Sciatic nerve (tissue), 2 donors: ENCODE measurements around the gene ARL8B. TPM values are rescaled to one million over a fixed set of nuclear protein-coding genes. Genes with fewer than 3 reads are reported as not detected.
"Not testable (repeated sequence)": the region's sequence is repeated elsewhere in the genome, so short reads cannot be mapped to it uniquely, and the experiment has no call there.

ENCODE experiments used
- ATAC-seq: fragments of 200-7000 bp; cut with Tn5 transposase; one replicate; pipeline ENCODE4 v1.9.1; 2020; ENCODE audit warnings: mild to moderate bottlenecking, moderate library complexity
- DNase-seq: peaks from one replicate; pipeline ENCODE4 v3.0.0-alpha.2; 2020; ENCODE audit warnings: low spot score
- intact Hi-C: fragments of 100-400 bp; cut with DNase I; formaldehyde crosslinking; loops from one replicate; pipeline ENCODE4 v1.14.2; 2022
- total RNA-seq: library from RNA; stranded (reverse); fragmentation: NEBNext Ultra II Directional; extraction: Animal tissue kit (Norgen Biotek cat#: 25700); gene quantifications from one replicate; pipeline ENCODE4 v1.2.1, GENCODE V29; 2021
- donor health status: DM: no; HTN: no; CAD: no.
- donor health status: DM: no; HTN: no; CAD: no.

ARL8B gene
- total RNA-seq, 1 donor from 2014 or later = 55.1 TPM

GRCh38 chr3:5140230-5140621 is 18.1 kb downstream of the ARL8B start:
- intact Hi-C loops = no loop called here
- DNase-seq (no peak), ATAC-seq (no peak)

DNA sequence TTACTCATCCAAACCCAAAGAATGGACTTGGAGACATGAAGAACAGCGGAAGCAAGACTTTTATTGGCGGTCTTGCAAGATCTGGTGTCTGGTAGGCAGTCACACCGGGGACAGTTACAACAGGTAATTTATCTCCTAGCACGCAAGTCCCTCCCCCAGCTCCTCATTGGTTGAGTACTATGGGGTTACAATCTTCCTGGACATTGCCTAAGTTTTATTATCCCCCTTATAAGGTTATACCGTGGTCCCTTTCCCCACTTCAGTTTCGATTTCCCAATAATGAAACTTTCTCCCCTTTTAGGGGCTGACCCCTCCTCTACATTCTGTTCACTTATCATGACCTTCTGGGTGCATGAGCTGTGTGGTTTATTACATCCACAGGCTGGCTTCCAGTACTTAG is 18.7 kb downstream of the ARL8B start:
- intact Hi-C loops = no loop called here
- ATAC-seq = no peak
- DNase-seq = no peak

GRCh38 chr3:5141760-5142159 is 19.7 kb downstream of the ARL8B start:
- DNase-seq = no peak
- intact Hi-C loops = no loop called here
- no peak for ATAC-seq

DNA sequence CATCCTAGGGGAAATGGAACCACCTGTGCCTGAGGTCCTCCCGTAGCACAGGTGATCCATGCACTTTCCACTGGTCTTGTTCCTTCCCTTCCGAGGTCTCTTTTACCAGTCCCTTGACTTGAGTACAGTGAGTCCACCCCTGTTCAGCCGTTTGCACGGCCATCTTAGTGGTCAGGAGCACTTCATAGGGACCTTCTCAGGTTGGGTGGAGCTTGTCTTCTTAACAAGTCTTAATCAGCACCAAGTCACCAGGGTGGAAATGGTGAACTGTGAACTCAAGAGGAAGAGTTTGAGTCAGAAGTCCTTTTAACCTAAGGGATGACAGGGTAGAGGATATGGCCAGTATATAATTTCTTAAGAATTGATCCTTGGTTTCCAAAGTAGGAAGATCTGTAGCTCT is 21.4 kb downstream of the ARL8B start:
- ATAC-seq (no peak), DNase-seq (no peak)
- intact Hi-C loops = no loop called here

DNA sequence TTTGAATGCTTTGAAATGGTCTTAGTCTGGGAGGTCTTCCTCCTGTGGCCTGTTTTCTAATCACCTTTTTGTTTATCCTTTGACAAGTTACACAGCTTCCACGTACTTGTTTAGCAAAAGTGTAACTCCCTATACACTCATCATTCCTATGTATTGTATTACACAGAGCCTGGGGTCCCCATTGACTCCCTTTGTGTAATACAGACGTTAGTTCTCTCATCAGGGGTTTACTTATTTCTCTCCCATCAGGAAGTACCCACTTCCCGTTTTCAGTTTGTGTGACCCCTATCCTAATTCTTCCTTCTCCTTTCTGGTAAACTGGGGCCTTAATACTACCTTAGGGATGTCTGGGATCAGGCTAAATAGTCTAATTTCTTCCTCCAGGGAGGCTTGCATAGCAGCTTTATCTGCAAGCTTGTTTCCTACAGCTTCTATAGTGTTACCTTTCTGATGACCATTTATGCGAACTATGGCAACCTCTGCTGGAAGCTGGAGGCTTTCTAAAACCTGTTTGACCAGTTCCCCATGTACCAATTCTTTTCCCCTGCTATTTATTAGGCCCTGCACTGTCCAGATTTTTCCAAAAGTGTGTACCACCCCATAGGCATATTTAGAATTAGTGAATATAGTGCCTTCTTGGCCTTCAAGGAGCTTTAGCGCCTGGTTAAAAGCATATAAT is 22.4 kb downstream of the ARL8B start:
- no peak for DNase-seq

DNA sequence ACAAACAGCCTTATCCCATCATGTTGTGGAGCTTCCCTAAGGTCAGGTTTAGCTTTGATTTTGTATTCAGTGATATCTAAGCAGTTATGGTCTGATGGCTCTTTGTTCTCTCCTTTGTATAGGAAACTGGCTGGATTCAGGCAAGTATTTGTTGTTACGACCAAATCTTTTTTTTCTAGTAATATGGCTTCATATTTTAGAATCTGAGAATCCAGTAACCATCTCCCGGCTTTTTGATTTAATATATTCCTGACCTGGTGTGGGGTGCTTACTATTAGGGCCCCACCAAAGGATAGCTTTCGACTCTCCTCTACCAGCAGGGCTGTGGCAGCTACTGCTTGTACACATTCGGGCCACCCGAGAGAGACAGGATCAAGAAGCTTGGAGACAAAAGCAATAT is 23.0 kb downstream of the ARL8B start:
- ATAC-seq = no peak
- intact Hi-C loops = no loop called here

More for the DNA sequence above, 22.4 kb downstream of the ARL8B start:
- intact Hi-C loops = no loop called here
- ATAC-seq = no peak

DNA sequence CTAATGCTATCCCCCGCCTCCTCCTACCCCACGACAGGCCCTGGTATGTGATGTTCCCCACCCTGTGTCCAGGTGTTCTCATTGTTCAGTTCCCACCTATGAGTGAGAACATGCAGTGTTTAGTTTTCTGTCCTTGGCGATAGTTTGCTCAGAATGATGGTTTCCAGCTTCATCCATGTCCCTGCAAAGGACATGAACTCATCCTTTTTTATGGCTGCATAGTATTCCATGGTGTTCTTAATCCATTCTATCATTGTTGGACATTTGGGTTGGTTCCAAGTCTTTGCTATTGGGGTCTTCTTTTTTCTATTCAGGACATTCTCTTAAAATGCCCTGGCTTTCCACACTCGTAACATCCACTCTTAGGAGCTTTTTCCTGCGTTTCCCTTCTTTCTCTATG is 25.1 kb downstream of the ARL8B start:
- intact Hi-C loops, ATAC-seq, DNase-seq: not testable (repeated sequence)

More for the DNA sequence above, 23.0 kb downstream of the ARL8B start:
- DNase-seq = no peak

GRCh38 chr3:5149306-5149880 is 27.3 kb downstream of the ARL8B start:
- ATAC-seq (no peak), DNase-seq (no peak)
- intact Hi-C loops = no loop called here

- intact Hi-C loops = no loop called here
- ATAC-seq (no peak), DNase-seq (no peak)
Observed at GRCh38 chr3:5151586-5151985, 29.5 kb downstream of the ARL8B start.

DNA sequence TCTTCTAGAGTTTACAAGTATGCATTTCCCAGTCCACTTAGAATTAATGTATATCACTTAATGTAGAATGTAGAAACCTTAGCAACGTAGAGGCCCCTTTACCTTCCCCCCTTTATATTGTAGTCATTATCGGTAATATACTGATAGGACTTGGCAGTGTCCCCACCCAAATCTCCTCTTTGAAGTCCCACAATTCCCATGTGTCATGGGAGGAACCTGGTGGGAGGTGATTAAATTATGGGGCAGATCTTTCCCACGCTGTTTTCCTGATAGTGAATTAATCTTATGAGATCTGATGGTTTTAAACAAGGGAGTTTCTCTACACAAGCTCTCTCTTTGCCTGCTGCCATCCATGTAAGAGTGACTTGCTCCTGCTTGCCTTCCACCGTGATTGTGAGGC is 31.0 kb downstream of the ARL8B start:
- DNase-seq = no peak
- ATAC-seq = no peak
- intact Hi-C loops = no loop called here

GRCh38 chr3:5155241-5155640 is 33.1 kb downstream of the ARL8B start:
- DNase-seq (no peak), ATAC-seq (no peak)
- intact Hi-C loops = no loop called here

- intact Hi-C loops = no loop called here
- no peak for ATAC-seq
Observed at GRCh38 chr3:5160321-5160720, 38.2 kb downstream of the ARL8B start.

GRCh38 chr3:5160940-5161858 is 39.1 kb downstream of the ARL8B start:
- DNase-seq (no peak), ATAC-seq (no peak)
- intact Hi-C loops = no loop called here

More at GRCh38 chr3:5160321-5160720, 38.2 kb downstream of the ARL8B start:
- no peak for DNase-seq

DNA sequence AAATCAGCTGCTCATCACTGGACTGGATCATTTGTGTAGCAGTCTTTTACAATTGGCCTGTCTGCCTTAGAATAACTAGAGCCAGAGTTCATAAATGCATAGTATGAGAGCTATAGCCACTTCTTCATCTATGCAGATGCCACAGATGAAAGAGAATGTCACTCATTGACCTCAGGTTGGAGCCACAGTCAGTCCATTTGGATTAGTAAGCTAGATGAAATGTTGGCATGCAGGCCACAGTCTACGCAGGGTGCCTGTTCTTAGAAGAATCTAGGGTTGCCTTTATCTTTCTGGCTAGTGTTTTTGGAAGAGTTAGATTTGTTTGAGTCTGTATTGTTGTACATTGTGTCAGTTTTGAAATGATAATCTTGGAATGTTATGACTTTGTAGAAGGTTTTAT is 40.0 kb downstream of the ARL8B start:
- DNase-seq (no peak), ATAC-seq (no peak)
- intact Hi-C loops = no loop called here

- no peak for DNase-seq
- ATAC-seq = no peak
Observed at GRCh38 chr3:5165698-5166097, 43.6 kb downstream of the ARL8B start.

GRCh38 chr3:5166846-5167245 is 44.8 kb downstream of the ARL8B start:
- intact Hi-C loops = no loop called here
- DNase-seq (no peak), ATAC-seq (no peak)

More at GRCh38 chr3:5165698-5166097, 43.6 kb downstream of the ARL8B start:
- intact Hi-C loops = no loop called here

GRCh38 chr3:5168110-5168509 is 46.0 kb downstream of the ARL8B start:
- intact Hi-C loops = no loop called here
- ATAC-seq = no peak
- DNase-seq = no peak

DNA sequence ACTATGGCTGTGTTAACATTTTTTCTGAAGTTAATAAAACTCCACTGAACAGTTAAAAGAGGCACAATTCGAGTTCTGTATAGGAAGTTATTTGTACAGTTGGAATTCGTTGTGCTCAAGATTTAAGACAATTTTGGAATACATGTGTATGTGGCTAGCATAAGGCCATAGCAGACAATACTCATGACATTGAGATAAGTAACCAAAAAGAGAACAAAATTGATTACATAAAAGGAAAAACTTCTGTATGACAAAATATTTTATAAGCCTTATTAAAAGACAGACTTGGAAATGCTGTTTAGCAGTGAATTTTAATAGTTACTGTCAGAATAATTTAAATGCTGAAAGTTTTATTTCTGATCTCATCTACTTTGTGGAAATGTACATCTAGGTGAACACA is 47.7 kb downstream of the ARL8B start:
- DNase-seq (no peak), ATAC-seq (no peak)
- intact Hi-C loops = no loop called here

GRCh38 chr3:5170975-5171374 is 48.9 kb downstream of the ARL8B start:
- intact Hi-C loops = no loop called here
- DNase-seq (no peak), ATAC-seq (no peak)

GRCh38 chr3:5172018-5172417 is 49.9 kb downstream of the ARL8B start:
- DNase-seq = no peak
- no peak for ATAC-seq
- intact Hi-C loops = no loop called here
